GM04503 (cell line): Measurements from ENCODE around the gene PRKCQ.

Experiments used
- DNase-seq: peaks from one replicate; pipeline ENCODE4 v3.0.0-alpha.2; 2012; ENCODE audit warnings: low read depth

PRKCQ gene

GRCh38 chr10:6522230-6522629 is 57.8 kb downstream of the PRKCQ start:
- no peak for DNase-seq

DNA sequence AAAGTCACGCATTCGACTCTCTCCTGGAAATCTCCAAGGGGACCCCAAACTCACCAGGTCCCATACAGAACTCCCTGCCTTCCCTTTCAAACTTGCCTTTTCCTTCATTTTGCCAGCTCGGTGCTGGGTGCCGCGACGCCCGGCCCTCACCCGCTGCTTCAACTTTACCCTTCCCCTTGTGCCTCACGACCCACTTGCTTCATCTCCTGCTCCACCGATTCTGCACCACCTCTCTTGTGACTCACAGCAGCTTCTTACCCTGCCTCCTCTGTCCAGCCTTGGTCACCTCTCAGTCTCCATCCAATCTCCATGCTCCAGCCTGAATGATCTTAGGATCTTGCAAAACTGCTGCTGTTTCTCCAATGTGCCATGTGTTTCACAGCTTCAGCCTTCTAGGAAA is 59.9 kb downstream of the PRKCQ start:
- DNase-seq = no peak

DNA sequence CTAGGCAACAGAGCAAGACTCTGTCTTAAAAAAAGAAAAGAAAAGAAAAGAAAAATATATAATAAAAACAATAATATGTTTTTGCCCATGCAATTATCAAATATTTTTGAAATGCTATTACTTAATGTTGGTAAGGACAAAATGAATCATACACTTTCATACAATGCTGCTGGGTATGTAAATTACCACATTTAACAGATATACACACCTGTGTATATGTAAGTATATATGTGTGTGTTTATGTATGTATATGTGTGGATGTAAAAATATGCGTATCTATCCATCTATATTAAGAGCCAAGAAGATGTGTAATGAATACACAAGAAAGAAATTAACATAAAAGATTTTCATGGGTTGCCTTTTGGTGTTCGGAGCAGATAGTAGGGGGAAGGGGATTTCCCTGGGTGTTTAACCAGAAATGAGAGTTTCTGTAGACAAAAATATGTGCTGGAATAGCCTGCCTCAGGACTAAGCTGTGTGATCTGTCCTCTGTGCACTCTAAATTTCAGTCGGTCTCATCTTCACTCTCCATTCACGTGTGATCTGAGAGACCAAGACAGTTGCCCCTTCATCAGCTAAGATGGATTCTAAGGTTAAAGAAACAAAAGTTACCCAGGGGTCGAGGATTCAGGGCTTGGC is 61.2 kb downstream of the PRKCQ start:
- no peak for DNase-seq

DNA sequence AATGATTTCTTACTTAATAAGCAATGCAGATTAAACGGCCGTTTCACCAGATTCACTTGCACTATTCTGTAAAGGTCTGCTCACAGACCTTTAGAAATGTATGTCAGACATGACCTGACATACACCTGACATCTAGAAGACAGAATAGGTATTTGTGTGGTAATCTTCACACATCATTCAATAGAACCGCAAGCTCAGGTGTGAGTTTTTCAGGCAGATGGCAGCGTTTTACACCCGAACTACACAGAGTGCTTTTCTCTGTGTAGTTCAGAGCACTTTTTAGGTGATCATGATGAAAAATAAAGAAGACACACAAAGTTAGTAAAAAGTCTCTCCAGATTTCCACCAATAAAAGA is 63.2 kb downstream of the PRKCQ start:
- DNase-seq = no peak

DNA sequence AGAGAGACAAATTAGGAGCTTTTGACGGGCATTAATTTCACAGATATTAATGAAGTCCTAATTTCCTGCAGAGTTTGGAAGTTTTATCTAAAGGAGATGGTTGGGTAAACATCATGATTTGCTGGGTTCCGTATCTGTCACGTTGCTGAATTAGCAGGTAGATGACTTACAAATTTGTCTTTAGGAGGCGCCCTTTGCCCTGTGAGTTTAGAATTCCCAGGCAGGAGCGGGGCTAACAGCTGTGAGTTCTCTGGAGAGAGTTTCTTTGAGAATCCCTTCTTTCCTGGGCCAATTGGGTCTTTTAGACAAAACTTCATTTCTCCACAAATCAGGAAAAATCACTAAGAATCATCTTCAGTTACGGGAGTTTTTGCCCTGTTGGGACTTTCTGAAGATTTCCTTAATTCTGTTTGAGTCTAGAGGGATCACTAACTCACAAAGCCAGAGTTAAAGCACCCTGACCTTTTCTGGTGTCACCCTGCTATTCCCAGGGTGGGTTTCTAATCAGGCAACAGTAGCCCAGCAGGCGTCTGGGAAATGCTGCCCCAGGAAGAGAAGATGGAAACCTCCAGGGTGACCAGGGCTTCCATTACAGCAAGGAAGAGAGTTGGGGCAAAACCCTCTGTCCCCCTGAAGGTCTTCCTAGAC is 63.7 kb downstream of the PRKCQ start:
- DNase-seq = no peak

- no peak for DNase-seq
Measured at GRCh38 chr10:6514844-6515780, 65.0 kb downstream of the PRKCQ start.

GRCh38 chr10:6514180-6514579 is 65.9 kb downstream of the PRKCQ start:
- no peak for DNase-seq

DNA sequence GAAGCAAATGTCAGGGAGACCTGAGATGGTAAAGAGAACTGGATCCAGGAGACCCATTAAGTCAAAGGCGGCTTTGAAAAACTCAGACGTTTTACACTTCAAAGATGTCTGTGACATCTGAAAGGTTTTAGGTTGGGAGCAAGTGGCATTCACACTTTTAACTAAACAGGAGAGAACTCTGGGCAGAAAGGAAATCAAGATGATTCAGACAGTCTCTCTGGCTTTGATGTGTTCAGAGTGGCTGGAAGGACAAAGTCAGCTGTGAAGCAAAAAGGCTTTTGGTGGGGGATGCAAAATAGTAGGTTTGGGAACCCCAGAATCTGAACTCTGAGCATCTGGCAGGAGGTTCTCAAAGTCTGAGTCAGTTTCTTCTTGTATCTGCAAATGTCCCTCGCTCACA is 66.6 kb downstream of the PRKCQ start:
- DNase-seq = no peak

DNA sequence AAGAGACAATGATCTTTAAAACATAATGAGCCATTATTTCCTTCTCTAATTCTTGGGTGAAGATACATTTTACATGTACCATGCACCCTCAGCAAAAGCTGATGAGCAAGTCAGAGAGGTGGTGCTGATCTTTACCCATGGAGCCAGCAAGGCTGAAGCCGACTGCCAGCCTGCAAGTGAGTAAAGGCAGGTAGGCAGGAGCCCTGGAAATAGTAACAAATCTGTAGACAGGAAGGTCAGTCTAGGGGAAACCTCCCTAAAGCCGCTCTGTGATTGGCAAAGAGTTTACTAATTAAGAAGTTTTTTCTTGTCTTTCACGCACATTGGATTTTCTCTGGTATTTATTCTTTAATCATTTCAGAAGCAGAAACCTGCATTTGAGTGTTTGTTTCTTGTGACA is 67.9 kb downstream of the PRKCQ start:
- DNase-seq = no peak

GRCh38 chr10:6511347-6511746 is 68.7 kb downstream of the PRKCQ start:
- DNase-seq = no peak

DNA sequence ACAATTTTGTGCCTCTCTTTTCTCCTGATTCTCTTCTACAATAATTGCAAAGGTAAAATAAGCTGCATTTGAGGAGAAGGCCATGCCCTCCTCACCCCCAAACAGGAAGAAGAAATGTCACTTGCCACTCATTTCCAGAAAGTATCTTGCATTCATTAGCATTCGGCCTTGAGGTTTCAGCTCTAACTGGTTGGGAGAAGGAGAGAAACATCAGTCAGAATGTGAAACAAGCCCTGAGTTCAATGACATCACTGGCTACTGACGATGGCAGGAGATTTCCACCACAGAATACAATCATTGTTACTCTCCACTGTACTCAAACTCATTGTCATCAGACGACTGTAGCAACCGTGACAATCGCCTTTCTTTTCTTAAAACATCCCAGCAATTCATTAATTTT is 72.8 kb downstream of the PRKCQ start:
- DNase-seq = no peak

DNA sequence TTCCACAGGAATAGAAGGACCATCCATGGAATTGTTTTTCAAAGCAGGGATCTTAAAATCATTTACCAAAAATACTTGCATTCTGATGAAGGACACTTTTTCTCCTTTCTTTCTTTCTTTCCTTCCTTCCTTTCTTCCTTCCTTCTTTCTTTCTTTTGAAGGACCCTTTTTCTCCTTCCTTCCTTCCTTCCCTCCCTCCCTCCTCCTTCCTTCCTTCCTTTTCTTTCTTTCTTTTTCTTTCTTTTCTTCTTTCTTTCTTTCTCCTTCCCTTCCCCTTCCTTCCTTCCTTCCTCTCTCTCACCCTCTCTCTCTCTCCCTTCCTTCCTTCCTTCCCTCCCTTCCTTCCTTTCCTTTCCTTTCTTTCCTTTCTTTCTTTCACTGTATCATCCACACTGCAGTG is 74.8 kb downstream of the PRKCQ start:
- no peak for DNase-seq

DNA sequence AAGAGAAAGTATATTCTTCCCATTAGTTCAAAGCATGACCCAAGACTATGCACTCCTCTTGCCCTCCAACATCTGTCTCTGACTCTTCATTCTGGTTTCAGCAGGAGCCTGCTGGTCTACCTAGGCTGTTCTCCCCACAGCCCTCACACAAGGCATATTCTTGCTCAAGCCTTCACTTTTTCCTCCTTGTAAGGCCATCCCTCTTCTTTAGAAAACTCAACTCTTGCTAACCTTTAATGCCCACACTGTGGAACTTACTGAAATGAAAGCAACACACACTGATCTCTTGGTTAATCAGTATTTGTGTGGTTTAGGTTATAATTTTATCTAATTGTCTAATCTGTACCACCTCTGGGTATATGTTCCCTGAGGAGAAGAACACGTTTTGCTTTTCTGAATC is 75.8 kb downstream of the PRKCQ start:
- no peak for DNase-seq

DNA sequence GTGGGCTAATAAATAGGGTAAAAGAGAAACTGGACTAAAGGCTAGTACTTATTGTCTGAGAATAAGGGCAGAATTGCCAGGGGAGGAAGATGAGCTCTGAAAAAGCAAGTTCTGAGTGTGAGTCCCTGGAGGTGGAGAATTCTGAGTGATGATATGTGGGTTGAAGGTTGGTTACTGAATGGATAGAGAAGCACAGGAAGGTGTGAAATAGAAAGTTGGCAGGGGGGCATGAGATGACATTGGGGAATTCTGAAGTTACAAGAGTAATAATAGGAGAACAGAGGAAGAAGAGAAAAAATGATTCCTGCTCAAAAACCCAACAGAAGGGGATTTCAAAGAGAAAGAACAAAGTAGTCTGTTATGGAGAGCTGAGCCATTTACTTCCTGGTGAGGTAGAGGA is 76.9 kb downstream of the PRKCQ start:
- no peak for DNase-seq

GRCh38 chr10:6501931-6502330 is 78.1 kb downstream of the PRKCQ start:
- no peak for DNase-seq

DNA sequence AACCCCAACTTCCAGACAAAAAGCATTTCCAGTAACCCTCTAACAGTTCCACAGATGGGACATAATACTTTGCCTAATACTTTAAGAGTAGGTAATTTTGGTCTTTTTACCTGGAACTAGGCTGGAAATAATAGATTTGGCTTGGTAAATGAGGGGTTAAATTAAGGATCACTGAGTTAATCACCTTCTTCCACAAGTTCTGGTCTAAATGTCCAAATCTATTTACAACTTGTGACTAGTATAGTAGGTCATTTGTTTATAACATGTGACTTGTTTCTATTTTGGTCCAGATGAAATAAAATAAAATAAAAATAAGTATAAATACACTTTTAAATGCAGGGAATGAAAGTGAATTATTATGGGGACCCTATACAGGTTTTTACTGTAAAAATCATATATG is 80.1 kb downstream of the PRKCQ start:
- no peak for DNase-seq

DNA sequence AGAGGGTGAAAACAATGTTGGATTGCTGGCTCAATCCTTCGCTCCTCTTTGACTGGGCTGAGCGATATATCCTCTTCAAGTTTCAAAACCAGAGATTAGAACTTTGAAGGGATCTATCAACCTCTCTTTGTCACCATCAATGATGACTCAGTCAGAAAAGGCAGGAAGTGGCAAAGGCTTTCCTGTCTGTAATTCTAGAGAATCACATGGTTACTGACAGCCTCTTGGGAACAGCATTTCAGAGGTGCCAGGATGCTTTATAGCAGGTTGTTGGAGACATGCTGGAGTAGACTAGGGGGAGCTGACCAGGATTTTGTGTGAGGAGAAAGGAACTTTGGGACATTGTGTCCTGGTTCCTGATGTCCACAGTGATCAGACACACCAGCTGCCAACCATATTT is 81.3 kb downstream of the PRKCQ start:
- no peak for DNase-seq

DNA sequence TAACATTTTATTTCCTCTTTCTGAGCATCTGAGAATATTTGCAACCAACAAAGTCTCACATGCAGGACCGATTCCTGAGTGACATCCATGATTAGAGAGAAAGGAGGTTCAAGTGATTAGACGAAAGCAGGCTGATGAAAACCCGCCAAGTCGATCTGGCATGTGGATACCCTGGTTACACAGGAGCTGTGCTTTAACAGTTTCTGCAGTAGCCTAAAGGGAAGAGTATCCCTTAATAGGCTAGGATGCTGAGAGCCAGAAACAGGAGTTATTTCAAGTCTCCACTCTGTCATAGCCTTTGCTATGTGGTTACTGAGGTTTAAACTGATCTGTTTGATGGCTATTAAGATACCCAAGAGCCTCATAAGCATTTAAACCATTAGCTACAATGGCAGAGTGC is 82.5 kb downstream of the PRKCQ start:
- no peak for DNase-seq

GRCh38 chr10:6494936-6495592 is 85.0 kb downstream of the PRKCQ start:
- no peak for DNase-seq

DNA sequence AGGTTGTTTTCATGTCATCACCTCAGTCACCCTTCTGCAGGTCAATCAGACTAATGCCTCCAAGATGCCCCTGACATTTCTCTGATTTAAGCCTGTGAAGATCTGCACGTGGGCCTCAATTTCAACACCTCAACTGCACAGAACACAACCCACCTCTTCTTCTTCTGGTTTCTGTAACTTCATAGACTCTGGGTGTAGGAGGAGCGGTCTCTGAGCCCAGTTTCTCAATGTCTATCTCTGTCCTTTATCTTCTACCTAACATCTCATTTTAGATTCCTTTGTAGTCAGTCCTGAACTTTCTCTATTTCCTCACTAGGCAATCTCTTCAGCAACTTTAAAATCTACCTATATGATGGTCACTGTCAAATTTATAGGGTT is 85.6 kb downstream of the PRKCQ start:
- DNase-seq = no peak

GRCh38 chr10:6493521-6494441 is 86.3 kb downstream of the PRKCQ start:
- DNase-seq = no peak

DNA sequence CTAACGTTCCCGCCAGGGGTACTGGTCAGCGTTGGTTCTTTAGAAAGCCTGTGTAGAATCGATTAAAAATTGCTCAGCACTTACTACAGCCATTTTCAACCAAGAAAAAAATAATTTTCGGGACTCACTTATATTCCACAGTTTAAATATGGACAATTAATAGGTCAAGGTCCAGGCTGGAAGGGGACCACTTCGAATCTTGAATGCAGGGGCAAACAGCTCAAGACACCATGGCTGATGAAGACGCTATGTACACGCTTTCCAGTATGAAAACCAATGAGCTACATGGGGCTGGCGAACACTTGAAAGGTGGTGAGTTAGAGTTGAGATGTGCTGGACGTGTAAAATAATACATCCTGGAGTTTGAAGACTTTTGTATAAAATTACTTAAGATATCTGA is 87.2 kb downstream of the PRKCQ start:
- DNase-seq = no peak
